GM12892 (cell line): Measurements from ENCODE around the gene GALNTL6.

Source experiments
- POLR2A ChIP-seq: IDR thresholded peaks from 2 replicates; pipeline ENCODE4 v1.6.1; 2011; ENCODE audit warnings: low read depth, low read length, control low read depth
- POLR2AphosphoS5 ChIP-seq: IDR thresholded peaks from 2 replicates; pipeline ENCODE4 v1.6.1; 2011; ENCODE audit warnings: low read depth, low read length, control low read depth
- TAF1 ChIP-seq: IDR thresholded peaks from 2 replicates; pipeline ENCODE4 v1.6.1; 2011; ENCODE audit warnings: low read depth, mild to moderate bottlenecking, control low read depth, low read length, borderline replicate concordance

DNA sequence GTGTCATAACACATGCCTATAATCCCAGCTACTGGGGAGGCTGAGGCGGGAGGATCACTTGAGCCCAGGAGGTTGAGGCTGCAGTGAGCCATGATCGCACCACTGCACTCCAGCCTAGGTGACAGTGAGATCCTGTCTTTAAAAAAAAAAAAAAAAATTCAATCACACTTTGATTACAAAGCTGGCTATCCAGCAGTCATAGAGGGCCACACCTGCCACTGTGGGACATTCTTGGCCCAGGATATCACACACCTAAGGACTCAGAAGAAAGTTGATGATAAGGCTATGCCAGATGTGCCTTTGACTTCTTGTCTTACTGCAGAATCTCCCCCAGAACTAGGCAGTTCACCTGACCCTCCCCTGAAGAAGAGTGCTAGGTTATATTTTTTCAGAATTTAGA lies 1232.9 kb downstream of the GALNTL6 start:
- no peak for TF ChIP-seq POLR2AphosphoS5
- TF ChIP-seq POLR2A: no peak
- no peak for TF ChIP-seq TAF1
